NCI-H1436 treated with DMSO at 0.1 percent for 48 hours (cell line): ENCODE measurements around the gene SIX5.
"Not testable (repeated sequence)": the region's sequence is repeated elsewhere in the genome, so short reads cannot be mapped to it uniquely, and the experiment has no call there.

ENCODE experiments used
- DNase-seq: peaks from one replicate; lab custom pipeline; 2025; lab: John Stamatoyannopoulos, UW

The SIX5 gene

DNA sequence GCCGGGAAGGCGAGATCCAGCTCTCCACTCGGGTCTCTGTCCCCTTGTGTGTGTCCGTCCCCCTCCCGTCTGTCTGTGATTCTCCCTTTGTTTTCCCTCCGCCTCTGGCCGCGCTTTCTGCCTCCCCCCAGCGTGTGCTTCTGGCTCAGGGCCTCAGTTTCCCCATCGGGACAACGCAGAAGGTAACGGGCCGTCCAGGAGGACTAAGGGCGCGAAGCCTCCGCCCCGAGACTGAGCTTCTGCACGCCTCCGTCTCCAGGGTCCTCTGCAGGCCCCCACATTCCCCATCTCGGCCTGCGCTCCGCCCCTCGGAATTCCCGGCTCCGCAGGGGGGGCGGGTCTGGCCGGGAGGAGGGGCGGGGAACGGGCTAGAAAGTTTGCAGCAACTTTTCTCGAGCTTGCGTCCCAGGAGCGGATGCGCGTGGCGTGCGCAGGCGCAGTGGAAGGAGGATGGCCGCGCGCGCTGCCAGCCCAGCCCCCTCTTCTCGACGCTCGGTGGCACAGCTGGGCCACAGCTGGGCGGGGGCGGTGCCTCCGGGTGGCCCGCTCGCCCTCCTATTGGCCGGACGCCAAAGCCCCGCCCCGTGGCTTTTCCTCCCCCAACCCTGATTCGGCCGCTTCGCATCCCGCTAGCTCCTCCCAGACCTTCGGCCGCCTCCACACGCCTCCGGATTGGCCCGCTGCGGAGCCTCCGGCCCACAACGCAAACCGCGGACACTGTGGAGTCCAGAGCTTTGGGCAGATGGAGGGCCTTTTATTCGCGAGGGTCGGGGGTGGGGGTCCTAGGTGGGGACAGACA lies at the start of gene SIX5:
TSS of gene SIX5 (minus strand) at position 269 of the 799 bp plus-strand sequence. CDS start 408 bp downstream, outside the sequence.
- peak; percentile 79 for DNase-seq

DNA sequence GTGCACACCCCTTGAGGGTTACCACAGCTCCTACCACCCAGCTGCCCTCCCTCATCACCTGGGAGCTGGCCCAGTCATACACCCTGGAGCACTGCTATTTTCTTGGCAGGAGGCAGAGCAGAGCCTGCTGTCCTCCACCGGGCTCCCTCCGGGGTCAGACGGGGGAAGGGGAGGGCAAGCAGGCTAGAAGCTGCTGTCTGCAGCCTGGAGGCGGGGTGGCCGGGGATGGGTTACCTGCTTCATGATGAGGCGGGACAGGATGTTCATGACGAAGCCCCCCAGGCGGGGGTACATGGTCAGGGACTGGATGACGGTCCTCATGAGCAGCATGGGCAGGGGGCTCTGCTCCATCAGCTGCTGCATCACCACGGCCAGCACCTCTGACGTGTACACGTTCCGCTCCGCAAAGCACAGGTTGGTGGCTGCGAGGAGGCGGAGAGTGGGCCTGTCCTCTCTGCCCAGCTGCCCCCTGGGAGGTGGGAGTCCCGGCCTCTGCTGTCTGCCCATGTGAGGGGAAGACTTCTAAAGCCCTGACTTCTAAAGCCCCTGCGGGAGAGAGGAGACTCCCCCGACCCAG lies 48.8 kb upstream of the SIX5 start:
- no peak for DNase-seq

DNA sequence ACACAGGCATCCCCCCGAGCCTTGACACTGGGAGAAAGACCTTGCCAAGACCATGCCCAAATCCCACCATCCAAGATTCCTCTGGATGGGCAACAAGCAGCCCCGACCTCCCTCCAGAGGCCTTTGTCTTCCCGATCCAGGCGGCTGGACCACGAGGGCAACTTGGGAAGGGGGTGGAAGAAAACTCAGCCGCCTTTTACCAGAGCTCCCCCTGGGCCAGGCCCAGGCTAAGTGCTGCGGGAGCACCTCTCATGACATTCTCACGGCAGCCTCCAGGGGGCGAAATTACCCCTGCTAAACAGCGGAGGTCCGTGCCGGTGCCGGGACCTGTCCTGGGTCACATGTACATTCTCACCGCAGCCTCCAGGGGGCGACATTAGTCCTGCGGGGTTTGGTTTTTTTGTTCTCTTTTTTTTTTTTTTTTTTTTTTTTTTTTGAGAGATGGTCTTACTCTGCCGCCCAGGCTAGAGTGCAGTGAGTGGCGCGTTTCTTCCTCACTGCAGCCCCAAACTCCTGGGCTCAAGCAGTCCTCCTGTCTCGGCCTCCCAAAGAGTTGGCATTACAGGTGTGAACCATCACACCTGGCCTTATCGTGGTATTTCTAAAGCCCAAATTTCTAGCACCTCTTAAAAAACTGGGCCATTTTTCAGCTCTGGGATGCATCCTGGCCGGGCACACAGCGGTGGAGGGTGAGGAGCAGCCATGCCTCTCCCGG lies 48.1 kb upstream of the SIX5 start:
- peak; percentile 26 for DNase-seq

DNA sequence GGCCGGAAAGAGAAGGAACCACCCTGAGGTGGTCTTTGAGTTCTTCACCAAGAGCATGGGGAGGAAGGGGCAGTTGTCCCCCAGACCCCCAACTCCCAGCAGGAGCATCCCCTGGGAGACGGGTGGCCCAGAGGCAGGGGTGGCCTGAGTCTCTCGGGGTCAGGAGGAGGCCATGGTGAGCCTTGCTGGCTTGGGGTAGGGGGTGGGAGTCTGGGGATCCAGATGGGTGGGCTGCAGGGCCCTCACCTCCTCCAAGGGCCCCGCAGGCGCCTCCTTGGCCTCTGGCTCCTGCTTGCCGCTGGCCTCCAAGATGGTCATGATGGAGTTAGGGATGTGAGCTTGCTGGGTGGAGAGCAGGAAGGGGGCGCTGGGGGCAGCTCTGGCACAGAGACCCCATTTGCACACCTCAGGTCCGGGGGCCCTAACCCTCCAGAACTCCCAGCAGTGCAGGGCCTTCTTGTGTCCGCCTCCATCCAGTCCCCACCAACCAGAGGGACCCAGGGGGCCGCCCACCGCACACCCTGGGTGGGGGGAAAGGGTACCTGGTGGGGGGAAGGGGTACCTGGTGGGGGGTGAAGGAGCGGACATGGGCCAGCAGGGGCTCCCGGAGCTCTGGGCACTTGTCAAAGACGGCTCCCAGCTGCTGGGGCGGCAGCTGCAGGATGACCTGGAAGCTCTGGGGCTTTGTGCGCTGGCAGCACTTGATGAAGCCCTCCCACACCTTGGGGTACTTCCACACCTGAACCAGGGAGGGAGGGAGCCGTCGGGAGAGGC lies 47.4 kb upstream of the SIX5 start:
- DNase-seq, result no peak

DNA sequence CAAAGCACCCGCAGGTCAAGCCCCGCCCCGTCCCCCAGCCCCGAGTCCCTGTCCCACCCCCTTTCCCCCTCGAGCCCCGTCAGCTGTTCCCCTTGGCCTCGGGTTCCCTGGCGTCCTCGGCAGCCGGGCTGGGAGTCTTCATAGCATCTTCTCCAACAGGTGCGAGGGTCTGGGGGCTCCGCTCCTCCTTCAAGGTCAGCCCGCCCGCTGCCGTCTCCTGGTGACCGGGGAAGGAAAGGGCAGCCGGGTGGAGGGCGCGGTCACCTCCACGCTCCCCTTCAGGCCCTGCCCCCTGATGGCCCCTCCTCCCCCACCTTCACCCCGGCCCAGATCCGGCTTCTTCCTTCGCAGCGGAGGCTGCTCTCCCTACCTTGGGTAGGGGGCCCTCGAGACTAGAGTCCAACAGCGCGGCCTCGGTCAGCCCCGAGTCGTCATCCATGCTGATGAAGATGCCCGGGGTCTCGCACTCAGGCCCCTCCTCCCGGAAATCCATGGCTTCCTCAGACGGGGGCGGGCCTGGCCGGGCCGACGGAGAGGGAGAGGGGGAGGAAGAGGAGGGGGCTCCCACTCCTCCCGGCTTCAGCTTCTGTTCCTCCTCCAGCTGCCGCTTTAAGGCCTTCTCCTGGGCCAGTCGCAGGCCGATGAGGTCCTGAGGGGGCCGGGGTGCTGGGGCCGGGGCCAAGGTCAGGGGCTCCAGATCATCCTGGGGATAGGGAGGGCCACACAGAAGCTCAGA lies 46.6 kb upstream of the SIX5 start:
- no peak for DNase-seq

DNA sequence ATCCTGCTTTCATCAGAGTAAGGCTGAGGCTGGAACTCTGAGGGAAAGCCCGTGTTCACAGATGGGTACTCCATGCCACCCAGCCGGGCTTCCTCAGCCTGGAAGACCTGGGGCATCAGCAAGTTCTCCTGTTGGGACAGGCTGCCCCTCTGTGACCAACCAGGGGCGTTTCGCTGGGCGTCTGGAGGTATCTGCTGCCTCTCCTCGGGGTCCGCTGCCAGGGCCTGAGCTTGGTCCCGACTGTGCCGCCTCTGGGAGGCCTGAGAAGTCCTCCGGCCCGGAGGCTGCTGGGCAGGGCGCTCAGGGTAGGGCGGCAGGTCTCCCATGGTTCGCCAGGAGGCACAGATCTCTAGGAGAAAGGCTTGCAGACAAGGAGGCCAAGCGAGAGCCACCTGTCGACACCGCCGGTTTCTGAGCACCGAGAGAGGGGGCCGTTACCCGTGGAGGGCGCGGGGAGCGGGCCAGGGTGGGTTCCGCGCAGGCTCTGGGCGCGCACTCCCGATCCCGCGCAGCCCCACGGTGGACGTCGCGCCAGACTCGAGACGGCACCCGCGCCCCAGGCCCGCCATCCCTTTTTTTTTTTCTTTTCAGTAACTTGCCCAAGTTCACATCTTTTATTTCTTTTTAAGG lies 45.9 kb upstream of the SIX5 start, which contains the start of gene RSPH6A:
TSS of gene RSPH6A (minus strand) at position 458 of the 630 bp plus-strand sequence. CDS start at position 326, 132 bp downstream.
- DNase-seq, result no peak

DNA sequence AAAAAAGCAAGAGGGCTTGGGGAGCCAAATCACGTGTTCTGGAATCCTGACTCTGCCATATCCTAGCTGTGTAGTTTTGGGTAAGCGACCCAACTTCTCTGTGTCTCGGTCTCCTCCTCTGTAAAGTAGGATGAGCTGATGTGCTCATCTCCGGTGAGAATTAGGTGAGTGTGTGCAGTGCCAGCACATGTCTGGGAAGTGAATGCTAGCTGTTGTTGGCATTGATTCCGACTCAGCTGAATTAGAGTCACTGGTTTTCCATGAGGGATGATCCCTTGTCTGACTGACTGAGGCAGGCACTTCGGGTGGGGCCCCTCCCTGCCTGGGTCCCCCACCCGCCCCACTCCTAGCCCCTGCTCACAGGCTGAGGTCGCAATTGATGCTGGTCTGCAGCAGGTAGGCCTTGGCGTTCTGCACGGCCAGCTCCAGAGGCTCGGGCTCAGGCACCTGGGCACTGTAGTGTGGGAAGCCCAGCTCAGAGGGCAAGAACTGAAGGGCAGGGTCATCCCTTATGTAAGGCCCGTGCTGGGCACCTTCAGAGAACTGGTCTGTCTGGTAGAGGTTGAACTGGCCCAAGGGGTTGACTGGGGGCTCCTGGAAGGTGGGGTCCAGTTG lies 45.2 kb upstream of the SIX5 start:
- no peak for DNase-seq

DNA sequence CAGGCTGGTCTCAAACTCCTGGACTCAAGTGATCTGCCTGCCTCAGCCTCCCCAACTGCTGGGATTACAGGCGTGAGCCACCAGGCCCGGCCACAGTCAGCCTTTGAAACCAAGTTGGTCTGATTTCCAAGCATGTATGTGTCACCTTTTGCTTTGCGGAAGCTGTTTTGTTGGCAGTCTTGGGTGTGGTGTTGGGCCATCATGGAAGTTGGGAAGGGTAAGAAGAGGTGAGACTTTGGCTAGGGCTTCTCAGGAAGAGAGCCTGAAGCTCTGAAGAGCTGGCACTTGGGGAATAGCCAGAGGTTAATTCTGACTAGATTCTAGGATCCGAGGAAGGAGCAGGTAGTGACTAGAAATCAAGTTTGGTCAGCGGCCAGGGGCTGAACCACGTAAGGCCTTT lies 43.2 kb upstream of the SIX5 start:
- DNase-seq, result no peak

DNA sequence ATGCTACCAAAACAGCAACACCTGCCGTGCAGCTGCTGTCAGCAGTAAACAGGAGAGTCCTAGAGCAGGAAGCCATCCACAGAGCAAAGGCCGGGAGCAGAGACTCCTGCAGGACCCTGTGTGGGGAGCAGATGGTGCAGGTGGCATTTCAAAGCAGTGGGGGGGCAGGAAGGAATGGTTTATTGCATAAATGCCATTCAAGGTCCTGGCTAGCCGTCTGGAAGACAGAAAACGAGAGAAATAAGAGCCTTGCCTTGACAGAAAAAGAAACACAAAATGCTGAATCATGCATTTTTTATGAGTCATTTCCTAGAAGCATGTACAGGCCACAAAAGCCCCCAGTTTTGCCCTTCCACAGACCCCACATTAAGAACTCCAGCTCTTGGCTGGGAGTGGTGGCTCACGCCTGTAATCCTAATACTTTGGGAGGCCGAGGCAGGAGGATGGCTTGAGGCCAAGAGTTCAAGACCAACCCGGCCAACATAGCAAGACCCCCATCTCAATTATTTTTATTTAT lies 40.6 kb upstream of the SIX5 start:
- no peak for DNase-seq

DNA sequence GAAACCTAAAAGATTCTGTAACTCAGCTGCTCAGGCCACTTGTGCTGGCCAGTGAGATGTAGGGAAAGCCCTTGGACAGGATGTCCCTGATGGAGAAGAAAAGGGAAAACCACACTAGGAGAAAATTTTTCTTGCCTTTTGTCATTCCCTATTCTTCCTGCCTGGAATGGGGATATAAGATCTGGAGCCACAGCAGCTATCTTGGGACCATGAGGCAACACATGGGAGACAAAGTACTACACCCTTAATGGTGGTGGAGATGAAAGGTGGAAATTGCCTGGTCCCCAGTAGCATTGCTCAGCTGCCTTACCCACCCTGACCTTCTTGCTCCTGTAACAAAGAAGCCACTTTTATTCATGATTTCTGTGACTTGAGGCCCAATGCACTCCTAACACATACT lies 36.7 kb upstream of the SIX5 start:
- no peak for DNase-seq

DNA sequence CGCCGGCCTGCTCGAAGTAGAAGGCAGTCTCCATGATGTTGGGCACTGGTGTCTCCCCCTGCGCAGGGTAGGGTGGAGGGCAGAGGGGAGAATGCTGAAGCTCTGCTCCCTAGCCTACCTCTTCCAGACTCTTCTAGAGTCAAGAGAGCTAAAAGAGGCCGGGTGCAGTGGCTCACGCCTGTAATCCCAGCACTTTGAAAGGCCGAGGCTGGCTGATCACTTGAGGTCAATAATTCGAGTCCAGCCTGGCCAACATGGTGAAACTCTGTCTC lies 35.8 kb upstream of the SIX5 start:
- DNase-seq, result no peak

DNA sequence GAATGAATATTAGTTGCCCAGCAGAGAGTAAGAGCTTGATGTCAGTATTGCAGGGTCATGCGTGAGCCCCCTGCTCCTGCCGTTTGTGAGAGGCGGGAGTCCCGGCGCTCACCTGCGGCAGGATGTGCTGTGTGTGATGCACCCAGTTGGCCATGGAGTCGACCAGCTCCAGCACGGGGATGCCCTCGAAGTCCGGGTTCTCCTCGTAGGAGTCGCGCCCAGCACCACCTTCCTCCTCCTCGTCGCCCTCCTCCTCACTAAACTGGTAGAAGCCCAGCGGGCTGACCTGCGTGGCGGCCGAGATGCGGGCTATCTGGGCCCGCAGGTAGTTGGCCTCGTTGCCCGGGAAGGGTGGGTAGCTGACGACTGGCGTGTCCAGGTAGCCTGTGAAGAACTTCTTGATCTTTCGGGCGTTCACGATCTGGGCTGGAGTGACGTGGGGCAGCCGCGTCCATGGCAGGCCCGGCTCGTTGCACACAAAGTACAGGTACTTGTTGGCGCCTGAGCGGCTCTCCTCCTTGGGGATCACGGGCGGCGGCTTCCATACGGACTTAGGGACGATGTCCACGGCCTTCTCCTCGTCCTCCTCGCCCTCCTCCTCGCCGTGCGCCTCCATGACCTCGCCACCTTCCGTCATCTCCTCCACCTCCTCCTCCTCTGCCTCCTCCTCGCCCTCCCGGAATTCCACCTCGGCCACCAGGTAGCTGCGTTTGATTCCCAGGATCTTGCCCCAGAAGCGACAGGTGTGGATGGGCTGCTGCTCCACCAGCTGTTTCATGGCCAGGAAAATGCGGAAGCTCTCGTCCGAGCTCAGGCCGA lies 35.3 kb upstream of the SIX5 start:
- DNase-seq, result no peak

DNA sequence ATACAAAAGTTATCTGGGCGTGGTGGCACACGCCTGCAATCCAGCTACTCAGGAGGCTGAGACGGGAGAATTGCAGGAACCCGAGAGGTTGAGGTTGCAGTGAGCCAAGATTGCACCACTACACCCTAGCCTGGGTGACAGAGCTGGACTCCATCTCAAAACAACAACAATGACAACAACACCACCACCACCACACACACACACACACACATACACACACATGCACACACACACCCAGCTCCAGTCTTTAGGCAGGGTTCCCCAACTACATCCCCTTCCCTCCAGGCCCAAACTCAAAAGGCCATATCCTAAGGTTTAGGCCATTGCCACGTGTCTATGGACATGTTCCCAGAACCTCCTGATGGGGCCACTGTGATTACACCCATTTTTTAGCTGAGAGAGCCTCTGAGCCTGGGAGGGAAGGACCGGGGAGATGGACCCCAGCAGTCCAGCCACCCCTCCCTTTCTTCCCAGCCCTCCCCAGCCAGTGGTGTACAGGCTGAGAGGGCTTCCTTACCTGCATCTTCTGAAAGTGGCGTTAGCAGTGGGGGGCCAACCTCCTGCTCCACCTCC lies 32.6 kb upstream of the SIX5 start:
- no peak for DNase-seq

DNA sequence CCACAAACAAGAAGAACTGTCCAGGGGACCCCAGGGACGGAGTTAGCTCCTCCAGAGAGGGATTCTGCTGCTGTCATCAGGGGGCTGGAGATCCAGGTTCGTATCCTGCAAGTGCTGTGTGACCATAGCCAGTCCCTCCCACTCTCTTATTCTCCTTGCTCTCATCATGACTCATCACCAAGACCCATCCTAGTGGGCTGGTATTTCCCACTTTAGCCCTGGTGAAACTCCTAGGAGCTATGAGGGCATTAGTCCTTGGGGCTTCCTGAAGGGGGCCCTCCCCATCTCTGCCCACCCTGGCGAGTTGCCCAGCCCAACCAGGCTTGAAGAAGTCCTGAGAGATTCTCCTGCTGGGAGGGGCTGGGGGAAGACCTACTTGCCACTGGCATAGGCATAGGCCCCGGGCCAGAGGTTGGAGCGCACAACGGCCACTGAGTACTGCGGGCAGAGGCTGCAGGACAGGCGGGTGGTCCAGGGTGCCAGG lies 31.1 kb upstream of the SIX5 start:
- no peak for DNase-seq

DNA sequence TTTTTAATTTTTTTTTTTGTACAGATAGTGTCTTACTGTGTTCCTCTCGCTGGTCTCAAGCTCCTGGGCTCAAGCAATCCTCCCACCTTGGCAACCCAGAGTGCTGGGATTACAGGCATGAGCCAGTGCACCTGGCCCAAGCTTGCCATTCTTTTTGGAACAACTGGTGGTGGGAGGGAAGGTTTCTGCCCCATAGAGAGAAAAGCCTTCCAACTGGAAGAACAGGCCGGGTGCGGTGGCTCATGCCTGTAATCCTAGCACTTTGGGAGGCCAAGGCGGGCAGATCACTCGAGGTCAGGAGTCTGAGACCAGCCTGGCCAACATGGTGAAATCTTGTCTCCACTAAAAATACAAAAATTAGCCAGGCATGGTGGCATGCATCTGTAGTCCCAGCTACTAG lies 30.5 kb upstream of the SIX5 start:
- not testable (repeated sequence) for DNase-seq

DNA sequence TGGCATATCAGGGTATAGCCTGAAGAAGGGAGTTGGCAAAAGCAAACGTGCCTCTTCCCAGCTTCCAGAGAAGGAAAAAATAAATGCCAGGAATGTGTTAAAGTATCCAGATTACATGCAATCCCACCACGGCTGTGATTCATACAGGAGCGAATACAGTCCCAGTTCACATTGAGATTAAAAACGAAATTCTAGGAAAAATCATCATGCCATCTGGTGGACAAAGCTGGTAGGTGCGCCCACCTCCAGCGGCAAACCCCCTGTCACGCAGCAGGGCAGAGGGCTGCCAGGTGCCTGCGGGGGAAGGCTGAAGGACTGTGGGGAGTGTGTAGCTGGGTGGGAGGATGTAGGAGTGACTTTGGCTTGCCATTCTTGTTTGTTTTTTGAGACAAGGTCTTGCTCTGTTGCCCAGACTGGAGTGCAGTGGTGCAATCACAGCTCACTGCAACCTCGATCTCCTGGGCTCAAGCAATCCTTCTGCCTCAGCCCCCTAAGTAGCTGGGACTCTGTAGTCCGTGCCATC lies 30.0 kb upstream of the SIX5 start:
- no peak for DNase-seq

DNA sequence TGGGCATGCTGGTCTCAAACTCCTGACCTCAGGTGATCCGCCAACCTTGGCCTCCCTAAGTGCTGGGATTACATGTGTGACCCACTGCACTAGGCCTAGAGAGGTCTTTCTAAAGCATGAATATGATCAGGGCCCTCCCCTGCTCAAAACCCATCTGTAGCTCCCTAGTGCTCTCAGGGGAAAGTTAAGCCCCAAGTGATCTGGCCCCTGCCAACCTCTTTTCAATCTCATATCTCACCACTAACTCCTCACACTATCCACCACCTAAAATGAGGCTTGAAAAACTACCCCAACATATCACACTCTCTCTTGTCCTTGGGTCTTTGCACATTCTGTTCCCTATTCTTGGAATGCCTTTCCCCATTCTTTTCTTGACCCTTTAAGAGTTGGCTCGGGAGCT lies 25.6 kb upstream of the SIX5 start:
- no peak for DNase-seq

DNA sequence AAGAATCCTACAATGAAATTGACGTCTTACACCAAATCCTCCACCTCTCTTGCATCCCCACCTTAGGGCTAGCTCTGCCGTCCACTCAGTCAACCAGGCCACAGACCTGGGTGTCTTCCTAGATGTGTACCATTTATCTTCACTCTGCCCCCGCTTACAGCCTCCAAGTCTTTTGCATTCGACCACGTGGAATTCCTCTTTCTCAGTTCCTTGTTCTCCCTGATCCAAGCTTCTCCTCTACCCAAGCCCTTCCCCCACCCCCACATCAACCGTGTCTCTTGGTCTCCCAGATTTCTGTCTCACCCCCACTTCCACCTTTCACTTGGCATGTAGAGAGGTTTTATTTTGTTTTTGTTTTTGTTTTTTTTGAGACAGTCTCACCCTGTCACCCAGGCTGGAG lies 24.8 kb upstream of the SIX5 start:
- no peak for DNase-seq

DNA sequence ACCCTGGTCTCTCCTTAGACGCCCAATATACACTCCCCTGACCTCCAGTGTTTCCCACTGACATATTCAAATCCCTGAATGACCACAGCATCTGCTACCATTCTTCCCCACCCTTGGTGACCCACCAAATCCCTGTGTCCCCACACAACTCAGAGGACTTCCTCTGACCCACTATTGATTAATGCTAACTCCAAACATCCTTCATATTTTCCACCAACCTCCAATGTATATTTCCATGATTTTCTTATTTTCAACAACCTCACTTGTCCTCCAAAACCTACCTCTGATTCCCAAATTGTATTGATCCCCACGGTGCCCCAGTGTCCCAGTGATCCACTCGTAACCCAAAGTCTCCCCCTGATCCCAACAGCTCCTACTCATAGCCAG lies 24.1 kb upstream of the SIX5 start:
- DNase-seq, result no peak
